Keratinocyte (primary cell): ENCODE measurements around the gene SPRR2E. TPM values are rescaled to one million over a fixed set of nuclear protein-coding genes. Genes with fewer than 3 reads are reported as not detected.

Source experiments
- DNase-seq: peaks from one replicate; pipeline ENCODE4 v3.0.0-alpha.2; 2011; ENCODE audit warnings: low read depth, missing footprints, low spot score
- FAIRE-seq: peaks from 2 replicates; lab custom pipeline; 2011; peaks lifted over from hg19 to GRCh38; lab: Jason Lieb, UNC
- H2AFZ ChIP-seq: 2 replicates; pipeline ENCODE4 v1.6.0; 2012; ENCODE audit warnings: low read length, control low read depth, inconsistent platforms; ENCODE audit not compliant: control insufficient read depth
- H3K27ac ChIP-seq: 2 replicates; pipeline ENCODE4 v1.5.1; 2011; ENCODE audit warnings: low read length; ENCODE audit not compliant: control insufficient read depth, insufficient read depth
- H3K27me3 ChIP-seq: 3 replicates; pipeline ENCODE4 v1.6.0; 2011; ENCODE audit warnings: low read length; ENCODE audit not compliant: control insufficient read depth, insufficient read depth; ENCODE audit errors: extremely low read depth
- H3K36me3 ChIP-seq, 2 experiments: 2 replicates in 1 of 2; 3 replicates in 1 of 2; pipeline ENCODE4 v1.5.1; 2011; ENCODE audit warnings: low read length in 2 of 2, mild to moderate bottlenecking in 1 of 2; ENCODE audit not compliant: control insufficient read depth in 2 of 2, insufficient read depth in 2 of 2; ENCODE audit errors: extremely low read depth in 1 of 2
- H3K4me1 ChIP-seq: 3 replicates; pipeline ENCODE4 v1.5.1; 2011; ENCODE audit warnings: low read length; ENCODE audit not compliant: control insufficient read depth, insufficient read depth; ENCODE audit errors: extremely low read depth
- H3K4me2 ChIP-seq: 3 replicates; pipeline ENCODE4 v1.6.0; 2011; ENCODE audit warnings: low read depth, low read length; ENCODE audit not compliant: control insufficient read depth, insufficient read depth; ENCODE audit errors: extremely low read depth
- H3K4me3 ChIP-seq, 3 experiments: fragments of 200-600 bp in 1 of 3; sonication (generic) in 1 of 3; 2 replicates in 2 of 3; 3 replicates in 1 of 3; pipeline ENCODE4 v1.5.1; 2011 to 2016; ENCODE audit warnings: low read length in 3 of 3, mild to moderate bottlenecking in 3 of 3, control low read depth in 2 of 3, inconsistent platforms in 1 of 3, low read depth in 1 of 3, mixed read lengths in 1 of 3, mixed run types in 1 of 3, moderate library complexity in 1 of 3; ENCODE audit not compliant: control insufficient read depth in 2 of 3, insufficient read depth in 2 of 3; ENCODE audit errors: extremely low read depth in 1 of 3
- H3K79me2 ChIP-seq: 2 replicates; pipeline ENCODE4 v1.6.0; 2012; ENCODE audit warnings: low read length; ENCODE audit not compliant: control insufficient read depth, insufficient read depth
- H3K9ac ChIP-seq: 3 replicates; pipeline ENCODE4 v1.6.0; 2011; ENCODE audit warnings: low read length; ENCODE audit not compliant: control insufficient read depth, insufficient read depth; ENCODE audit errors: extremely low read depth
- H3K9me1 ChIP-seq: 3 replicates; pipeline ENCODE4 v1.6.0; 2011; ENCODE audit warnings: low read length; ENCODE audit not compliant: control insufficient read depth, insufficient read depth; ENCODE audit errors: extremely low read depth
- H3K9me3 ChIP-seq: 2 replicates; pipeline ENCODE4 v1.5.1; 2012; ENCODE audit warnings: low read depth, low read length; ENCODE audit not compliant: control insufficient read depth
- H4K20me1 ChIP-seq: 3 replicates; pipeline ENCODE4 v1.6.0; 2011; ENCODE audit warnings: low read length; ENCODE audit not compliant: control insufficient read depth, insufficient read depth; ENCODE audit errors: extremely low read depth
- EZH2 ChIP-seq: IDR thresholded peaks from one replicate; pipeline ENCODE4 v1.6.1; 2012; ENCODE audit warnings: inconsistent platforms, mild to moderate bottlenecking, low read length, moderate library complexity
- dilution Hi-C: fragments of 300-500 bp; cut with MboI; formaldehyde crosslinking; loops from one replicate; pipeline ENCODE4 v1.7.0; 2020; ENCODE audit warnings: low sequenced_read_pairs; ENCODE audit not compliant: extremely low pct_ligation_motif_present
- polyA plus RNA-seq, 5 experiments: library from polyadenylated mRNA; depleted of rRNA in 3 of 5; stranded (reverse) in 3 of 5; stranded (forward) in 1 of 5; unstranded in 1 of 5; fragments of >200 nt; gene quantifications; 1 replicate in 1 of 5; 2 replicates in 3 of 5; 3 replicates in 1 of 5; pipeline versions ENCODE4 v1.2.1 to v1.2.3, GENCODE V29; 2011 to 2012; ENCODE audit warnings: missing spikeins in 2 of 5, low read depth in 1 of 5, low replicate concordance in 1 of 5
- TF ChIP-seq, protein P1 (sequence below), 3 experiments: IDR thresholded peaks in 1 of 3; conservative IDR thresholded peaks in 1 of 3; optimal IDR thresholded peaks in 1 of 3; 2 replicates in 2 of 3; 3 replicates in 1 of 3; pipeline versions ENCODE3 to v1.5.1; 2011; ENCODE audit warnings: low read length in 3 of 3, mild to moderate bottlenecking in 3 of 3, moderate library complexity in 2 of 3, control low read depth in 1 of 3, inconsistent platforms in 1 of 3; ENCODE audit not compliant: insufficient read depth in 2 of 3; ENCODE audit errors: extremely low read depth in 1 of 3

The SPRR2E gene
- polyA plus RNA-seq, 1 donor (not counting 4 experiments of a cell fraction or from before 2014, with no cell fraction given) = 10.5 TPM

DNA sequence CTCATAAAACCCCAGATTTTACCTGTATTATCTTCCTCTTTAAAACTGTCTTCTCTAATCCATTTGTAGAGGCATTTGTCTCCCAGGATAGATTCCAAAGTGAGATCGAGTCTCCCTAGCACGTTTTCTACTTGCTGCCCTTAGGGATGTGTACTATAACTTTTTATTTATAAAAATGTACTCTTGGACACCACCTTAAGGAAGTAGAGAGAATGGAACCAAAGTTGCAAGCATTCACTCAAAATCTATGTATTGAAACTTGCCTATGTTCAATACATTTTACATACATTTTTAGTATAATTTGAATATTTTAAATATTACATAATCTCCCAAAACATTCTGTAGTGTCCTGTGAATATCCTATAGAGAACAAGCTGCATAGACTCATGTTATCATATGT is 36.2 kb downstream of the SPRR2E start:
- H3K27me3 ChIP-seq = no peaks in the 10 kb centered on the region
- peaks cover 20% of the 10 kb centered on the region for H3K4me1 ChIP-seq
- H3K4me2 ChIP-seq = no peak overlapping the region
- H3K79me2 ChIP-seq = no peaks in the 10 kb centered on the region
- DNase-seq (no peak), FAIRE-seq (no peak)
- H4K20me1 ChIP-seq = no peaks in the 10 kb centered on the region
- no peaks in the 10 kb centered on the region for H3K9me3 ChIP-seq
- TF ChIP-seq, protein P1, sequence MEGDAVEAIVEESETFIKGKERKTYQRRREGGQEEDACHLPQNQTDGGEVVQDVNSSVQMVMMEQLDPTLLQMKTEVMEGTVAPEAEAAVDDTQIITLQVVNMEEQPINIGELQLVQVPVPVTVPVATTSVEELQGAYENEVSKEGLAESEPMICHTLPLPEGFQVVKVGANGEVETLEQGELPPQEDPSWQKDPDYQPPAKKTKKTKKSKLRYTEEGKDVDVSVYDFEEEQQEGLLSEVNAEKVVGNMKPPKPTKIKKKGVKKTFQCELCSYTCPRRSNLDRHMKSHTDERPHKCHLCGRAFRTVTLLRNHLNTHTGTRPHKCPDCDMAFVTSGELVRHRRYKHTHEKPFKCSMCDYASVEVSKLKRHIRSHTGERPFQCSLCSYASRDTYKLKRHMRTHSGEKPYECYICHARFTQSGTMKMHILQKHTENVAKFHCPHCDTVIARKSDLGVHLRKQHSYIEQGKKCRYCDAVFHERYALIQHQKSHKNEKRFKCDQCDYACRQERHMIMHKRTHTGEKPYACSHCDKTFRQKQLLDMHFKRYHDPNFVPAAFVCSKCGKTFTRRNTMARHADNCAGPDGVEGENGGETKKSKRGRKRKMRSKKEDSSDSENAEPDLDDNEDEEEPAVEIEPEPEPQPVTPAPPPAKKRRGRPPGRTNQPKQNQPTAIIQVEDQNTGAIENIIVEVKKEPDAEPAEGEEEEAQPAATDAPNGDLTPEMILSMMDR (optimal IDR thresholded peaks at IDR 0.05 in 1 of 3, IDR thresholded peaks at IDR 0.05 in 1 of 3, conservative IDR thresholded peaks at IDR 0.05 in 1 of 3; ENCODE audit: extremely low read depth in 1 of 3, insufficient read depth in 2 of 3, low read length in 3 of 3) = no peak
- TF ChIP-seq EZH2 = no peak
- H3K9ac ChIP-seq = no peak overlapping the region
- H3K36me3 ChIP-seq = no peaks in the 10 kb centered on the region
- dilution Hi-C loops = no loop called here
- no peak overlapping the region for H2AFZ ChIP-seq
- H3K4me3 ChIP-seq = no peak overlapping the region
- H3K27ac ChIP-seq = no peak overlapping the region
- H3K9me1 ChIP-seq = no peaks in the 10 kb centered on the region

DNA sequence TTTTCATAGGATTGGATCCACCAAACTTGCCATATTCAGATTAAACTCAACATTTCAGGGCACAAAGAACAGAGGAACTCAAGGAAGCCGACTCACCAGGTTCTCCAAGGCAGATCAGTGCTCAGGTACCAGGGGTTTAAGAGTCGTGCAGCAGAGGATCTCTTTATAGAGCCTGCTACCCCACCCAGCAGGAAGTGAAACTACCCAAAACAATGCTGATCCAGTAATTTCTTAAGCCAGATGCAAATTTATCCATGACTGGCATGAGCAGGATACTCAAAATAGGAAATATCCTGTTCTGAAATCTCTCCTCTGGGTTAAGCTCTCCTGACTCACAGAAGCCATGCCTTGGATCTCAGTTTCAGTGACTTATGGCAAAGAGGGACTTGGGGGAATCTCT is 37.0 kb downstream of the SPRR2E start, which contains the start of gene SPRR2A:
TSS of gene SPRR2A (minus strand) at position 138 of the 400 bp plus-strand sequence. CDS start 777 bp downstream, outside the sequence.
- FAIRE-seq = peak; percentile 67

More for the DNA sequence above, 37.0 kb downstream of the SPRR2E start, which contains the start of gene SPRR2A:
- Histone ChIP-seq H2AFZ (peak within 1 kb of the TSS; percentile 24), H3K4me2 (peak within 1 kb of the TSS; percentile 33), H3K9ac (no peak within 1 kb of the TSS), H3K9me3 (no peaks in the 10 kb centered on the region), H3K79me2 (no peaks in the 10 kb centered on the region), H3K9me1 (no peaks in the 10 kb centered on the region), H4K20me1 (no peaks in the 10 kb centered on the region), H3K36me3 (no peaks in the 10 kb centered on the region), H3K4me3 (no peak within 1 kb of the TSS), H3K27me3 (no peaks in the 10 kb centered on the region), H3K4me1 (peaks cover 20% of the 10 kb centered on the region), H3K27ac (no peak within 1 kb of the TSS)
- no peak for DNase-seq
- dilution Hi-C loops = no loop called here
- TF ChIP-seq EZH2 = no peak
- TF ChIP-seq, protein P1 (optimal IDR thresholded peaks at IDR 0.05 in 1 of 3, IDR thresholded peaks at IDR 0.05 in 1 of 3, conservative IDR thresholded peaks at IDR 0.05 in 1 of 3; ENCODE audit: extremely low read depth in 1 of 3, insufficient read depth in 2 of 3, low read length in 3 of 3) = no peak
